Femur (tissue), 1 donor: ENCODE data around the gene AMBRA1.

Source experiments
- DNase-seq: peaks from one replicate; pipeline ENCODE4 v3.0.0-alpha.2; 2017

Gene AMBRA1

GRCh38 chr11:46426233-46426991 lies 167.4 kb downstream of the AMBRA1 start:
- DNase-seq = no peak

- no peak for DNase-seq
Observed at GRCh38 chr11:46422588-46422987, 171.2 kb downstream of the AMBRA1 start.

- DNase-seq = no peak
Observed at GRCh38 chr11:46421257-46421880, 172.5 kb downstream of the AMBRA1 start.

DNA sequence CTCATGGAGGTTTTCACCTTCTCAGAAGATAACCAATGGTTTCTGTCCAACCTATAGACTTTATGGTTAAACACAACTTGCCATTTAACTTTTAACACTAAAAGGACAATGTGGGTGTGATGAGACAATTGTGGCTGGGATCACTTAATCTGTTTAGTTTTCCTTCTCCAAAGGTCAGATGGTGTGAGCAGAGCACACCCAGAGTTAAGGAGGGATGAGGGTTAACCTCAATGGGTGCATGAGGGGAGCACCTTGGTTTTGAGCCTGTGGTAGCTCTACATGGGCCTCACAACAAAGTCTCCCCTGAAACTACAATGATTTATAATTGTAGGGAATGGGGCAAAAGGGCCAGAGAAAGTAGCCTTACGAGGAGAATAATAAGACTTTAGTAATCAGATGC lies 173.3 kb downstream of the AMBRA1 start:
- no peak for DNase-seq

DNA sequence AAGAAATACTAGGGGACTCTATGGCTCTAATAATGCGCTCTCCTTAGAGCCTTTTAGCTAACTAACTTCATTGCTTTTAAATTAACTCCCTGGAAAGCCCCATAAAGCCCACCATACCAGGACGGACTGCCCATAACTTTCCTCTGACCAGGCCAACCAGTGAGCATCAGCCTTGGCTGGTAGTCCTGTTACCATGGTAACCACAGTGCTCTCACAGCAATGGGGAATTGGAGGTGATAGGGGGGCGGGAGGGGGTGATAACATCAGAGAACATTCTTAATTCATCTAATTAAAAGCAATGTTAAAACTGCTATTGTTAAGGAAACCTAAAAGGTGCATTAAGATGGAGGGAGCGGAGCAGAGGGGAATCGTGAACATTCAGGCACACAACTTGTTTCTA lies 175.1 kb downstream of the AMBRA1 start:
- no peak for DNase-seq

GRCh38 chr11:46417711-46418110 lies 176.1 kb downstream of the AMBRA1 start:
- DNase-seq = no peak

DNA sequence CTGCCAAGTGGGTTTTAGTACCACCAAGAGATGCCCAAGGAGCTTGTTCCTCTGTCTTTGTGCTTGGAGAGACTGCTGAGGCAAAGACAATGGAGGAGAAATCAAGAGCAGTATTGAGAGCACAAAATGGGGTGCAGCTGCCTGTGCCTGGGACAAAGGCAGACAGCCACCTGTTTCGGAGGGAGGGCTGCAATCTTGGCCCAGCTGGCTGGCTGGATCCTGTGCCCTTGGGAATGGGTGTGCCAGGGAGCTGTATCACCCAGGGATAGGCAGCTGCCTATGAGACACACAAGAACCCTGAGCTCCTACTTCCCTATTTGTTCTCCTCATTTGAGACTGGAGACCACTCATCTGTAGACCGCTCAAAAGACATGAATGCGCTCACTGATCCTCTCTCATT lies 178.9 kb downstream of the AMBRA1 start:
- DNase-seq = no peak

- DNase-seq = no peak
Observed at GRCh38 chr11:46414466-46414796, 179.4 kb downstream of the AMBRA1 start.

GRCh38 chr11:46413760-46414465 lies 179.9 kb downstream of the AMBRA1 start:
- DNase-seq = no peak

DNA sequence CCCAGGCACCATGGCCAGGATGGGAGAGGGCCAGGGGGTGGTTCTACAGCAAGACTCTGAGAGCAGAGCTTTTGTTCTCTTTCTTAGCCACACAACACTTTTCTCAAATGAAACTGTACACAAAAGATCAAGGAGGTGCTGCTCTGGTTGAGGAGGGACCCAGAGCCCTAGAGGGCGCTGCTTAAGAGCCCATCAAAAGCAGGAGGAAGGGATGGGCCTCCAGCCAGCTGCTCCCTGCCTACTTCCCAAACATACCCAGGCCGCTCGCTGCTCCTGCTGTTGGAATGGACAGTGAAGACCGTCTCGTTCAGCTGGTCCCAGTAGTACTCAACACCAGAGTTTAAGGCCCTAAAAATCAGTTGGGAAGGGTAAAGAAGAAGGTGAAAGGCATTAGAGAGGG lies 183.8 kb downstream of the AMBRA1 start:
- DNase-seq = no peak

DNA sequence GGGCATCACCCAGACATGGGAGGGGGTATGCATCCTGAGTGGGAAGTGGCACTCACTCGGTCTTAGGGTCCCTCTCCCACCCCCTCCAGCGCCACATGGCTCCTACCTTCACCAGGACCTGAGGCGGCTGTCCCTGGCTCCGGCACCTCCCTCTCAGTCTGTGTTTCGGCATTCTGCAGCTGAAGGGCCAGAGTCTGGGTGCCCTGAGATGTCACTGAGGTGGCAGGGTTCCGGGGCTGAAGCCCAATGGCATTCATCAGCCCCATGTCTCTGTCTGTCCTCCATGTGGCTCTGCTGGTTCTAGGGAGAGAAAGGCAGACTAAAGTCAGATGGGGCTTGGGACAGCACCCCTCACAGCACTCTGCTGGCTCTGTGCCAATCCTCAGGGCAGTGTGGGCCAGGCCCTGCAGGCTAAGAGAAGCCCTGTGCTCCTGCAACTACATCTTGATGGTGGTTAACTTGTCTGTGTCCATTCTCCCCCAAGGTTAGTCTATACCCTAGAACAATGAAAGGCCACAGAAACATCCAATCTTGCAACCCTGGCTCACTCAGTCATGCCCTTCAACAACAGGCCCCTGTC lies 185.3 kb downstream of the AMBRA1 start:
- DNase-seq = no peak

- no peak for DNase-seq
Observed at GRCh38 chr11:46407635-46408034, 186.2 kb downstream of the AMBRA1 start.

- DNase-seq = no peak
Observed at GRCh38 chr11:46404476-46405017, 189.3 kb downstream of the AMBRA1 start.

DNA sequence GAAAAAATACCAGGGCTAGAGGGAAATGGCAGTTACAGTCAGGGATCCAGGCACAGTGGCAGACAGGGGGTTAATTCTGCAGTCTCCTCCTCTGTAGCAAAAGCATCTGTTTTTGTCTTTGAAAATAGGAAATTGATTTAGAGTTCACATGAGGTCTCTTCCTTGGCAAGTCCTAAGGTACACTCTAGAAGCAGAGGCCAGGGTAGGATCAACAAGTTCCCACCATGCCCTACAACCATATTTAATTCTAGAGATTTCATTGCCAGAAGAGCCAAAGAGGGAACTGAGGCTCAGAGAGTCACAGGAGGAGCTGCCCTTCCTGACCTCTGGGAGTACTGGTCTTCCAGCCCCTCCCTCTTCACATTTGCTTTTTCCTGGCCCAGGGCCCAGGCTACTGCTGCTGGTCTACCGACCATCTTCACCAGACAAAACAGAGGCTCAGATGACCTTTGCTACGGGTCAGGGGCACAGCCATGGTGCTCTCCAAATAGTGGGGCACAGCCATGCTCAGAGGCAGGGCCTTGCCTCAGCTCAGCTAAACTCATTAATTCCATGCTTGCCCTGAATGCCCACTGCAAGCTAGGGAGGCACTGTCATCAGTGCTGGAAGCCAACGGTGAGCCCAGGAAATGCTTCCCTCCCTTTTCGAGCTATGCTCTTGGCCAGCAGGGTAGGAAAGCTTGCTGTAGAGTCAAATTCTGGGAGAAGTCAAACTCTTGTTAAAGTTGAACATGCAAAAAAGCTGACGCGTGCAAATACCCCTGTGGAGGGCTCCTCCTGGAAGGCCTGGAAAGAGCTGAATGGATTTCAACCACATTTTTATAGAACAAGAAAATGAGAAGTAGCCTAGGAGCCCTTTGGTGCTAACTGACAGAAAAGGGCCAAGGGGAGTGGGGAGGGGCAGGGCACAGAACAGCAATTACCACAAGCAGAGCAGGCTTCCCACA lies 190.6 kb downstream of the AMBRA1 start:
- DNase-seq = no peak

DNA sequence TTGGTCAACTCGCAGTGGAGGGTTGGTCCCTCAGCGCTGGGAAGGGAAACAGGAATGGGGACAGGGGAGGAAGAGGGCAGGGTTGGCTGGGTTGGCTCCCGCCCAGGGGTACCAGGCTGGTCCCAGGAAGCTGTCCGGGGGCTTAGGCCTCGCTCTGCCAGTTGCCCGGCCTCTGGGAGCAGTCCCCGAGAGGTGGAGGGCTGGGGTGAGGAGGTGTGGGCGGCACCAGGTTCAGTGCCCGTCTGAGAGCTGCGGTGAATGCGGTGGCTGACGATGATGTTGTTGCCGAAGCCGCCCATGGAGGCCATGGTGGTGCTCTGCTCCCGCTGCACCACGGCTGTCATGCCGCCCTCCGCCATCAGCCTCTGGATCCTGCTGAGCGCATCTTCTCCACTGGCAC lies 196.3 kb downstream of the AMBRA1 start:
- DNase-seq = no peak

GRCh38 chr11:46393759-46394158 lies 200.1 kb downstream of the AMBRA1 start:
- DNase-seq = no peak

- no peak for DNase-seq
Observed at GRCh38 chr11:46393231-46393616, 200.6 kb downstream of the AMBRA1 start.

GRCh38 chr11:46392421-46393230 lies 201.2 kb downstream of the AMBRA1 start:
- peak; percentile 91 for DNase-seq

GRCh38 chr11:46391578-46392420 lies 202.0 kb downstream of the AMBRA1 start, which contains the start of gene CHRM4:
Gene CHRM4 (minus strand): TSS chr11:46391776. CDS start chr11:46386557, 5,219 bp downstream.
- no peak for DNase-seq

DNA sequence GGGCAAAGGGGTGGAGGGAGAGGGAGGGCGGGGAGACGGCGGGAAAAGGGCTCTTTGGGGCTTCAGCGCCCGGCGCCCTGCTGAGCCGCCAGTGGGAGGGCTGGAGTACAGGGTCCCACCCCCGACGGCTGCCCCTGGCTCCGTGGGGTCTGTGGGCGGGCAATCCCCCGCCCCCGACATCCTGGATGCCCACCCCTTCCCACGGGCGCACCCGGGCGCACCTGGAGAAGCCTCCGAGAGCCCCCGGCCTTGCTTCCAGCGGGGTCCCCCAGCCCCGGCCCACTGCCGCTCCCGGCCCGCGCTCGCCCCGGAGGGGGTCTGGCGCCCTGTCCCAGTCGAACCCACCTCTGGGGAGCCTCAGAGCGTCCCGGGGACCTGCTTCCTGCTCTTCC lies 202.6 kb downstream of the AMBRA1 start:
- no peak for DNase-seq
